Effector CD8-positive, alpha-beta T cell (primary cell): ENCODE measurements around the gene NLGN1.

ENCODE experiments used
- DNase-seq: peaks from one replicate; lab custom pipeline; 2025; lab: John Stamatoyannopoulos, UW

The NLGN1 gene

DNA sequence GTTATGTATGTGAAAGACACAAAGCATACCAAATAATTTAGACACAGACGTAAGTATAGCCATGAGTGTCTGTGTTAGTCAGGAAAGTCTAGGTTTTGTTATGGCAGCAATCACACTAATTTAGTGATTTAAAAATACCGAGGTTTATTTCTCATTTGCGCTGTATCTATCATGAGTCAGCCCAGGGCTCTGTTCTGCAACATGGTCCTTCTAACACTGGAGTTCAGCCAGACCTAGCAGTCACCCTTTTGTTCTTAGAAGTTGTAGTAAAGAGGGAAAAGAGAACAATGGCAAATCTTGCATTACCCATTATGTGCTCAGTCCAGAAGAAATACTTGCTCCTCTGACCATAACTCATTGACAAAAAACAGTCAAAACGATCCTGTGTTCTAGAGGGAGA is 311.5 kb downstream of the NLGN1 start:
- no peak for DNase-seq

DNA sequence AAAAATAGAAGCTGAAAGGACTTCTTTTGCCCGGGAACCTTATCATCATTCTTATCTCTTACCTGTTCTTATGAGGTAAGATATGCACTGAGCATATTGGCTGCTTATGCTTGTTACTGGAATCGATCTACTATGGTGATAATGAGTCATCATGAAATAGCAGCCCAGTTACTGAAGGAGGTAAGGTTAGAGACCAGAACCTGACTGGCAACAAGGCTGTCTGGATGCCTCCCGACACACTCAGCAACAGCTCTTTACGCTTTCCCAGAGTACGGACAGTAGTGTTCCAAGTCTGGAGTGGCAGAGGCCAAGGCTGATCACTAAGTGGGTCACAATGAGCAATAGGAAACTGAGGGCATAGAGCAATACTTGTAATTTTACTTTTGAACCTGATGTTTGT is 314.1 kb downstream of the NLGN1 start:
- no peak for DNase-seq

DNA sequence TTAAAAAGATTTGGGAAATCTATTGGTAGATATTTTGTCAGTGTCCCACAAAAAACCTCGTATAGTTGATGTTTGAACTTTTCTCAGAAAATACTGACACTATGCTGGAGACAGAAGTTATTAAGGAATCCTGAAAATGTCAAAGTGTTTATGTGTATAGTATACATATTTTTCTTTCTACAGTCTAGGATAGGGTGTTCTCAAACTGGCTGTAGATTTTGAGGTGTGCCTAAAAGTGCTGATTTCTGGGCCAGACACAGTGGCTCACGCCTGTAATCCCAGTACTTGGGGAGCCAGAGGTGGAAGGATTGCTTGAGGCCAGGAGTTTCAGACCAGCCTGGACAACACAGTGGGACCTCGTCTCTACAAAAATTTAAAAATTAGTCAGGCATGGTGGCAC is 322.0 kb downstream of the NLGN1 start:
- no peak for DNase-seq

- DNase-seq: no peak
These were observed 328.0 kb downstream of the NLGN1 start for GRCh38 chr3:173725507-173725906.

DNA sequence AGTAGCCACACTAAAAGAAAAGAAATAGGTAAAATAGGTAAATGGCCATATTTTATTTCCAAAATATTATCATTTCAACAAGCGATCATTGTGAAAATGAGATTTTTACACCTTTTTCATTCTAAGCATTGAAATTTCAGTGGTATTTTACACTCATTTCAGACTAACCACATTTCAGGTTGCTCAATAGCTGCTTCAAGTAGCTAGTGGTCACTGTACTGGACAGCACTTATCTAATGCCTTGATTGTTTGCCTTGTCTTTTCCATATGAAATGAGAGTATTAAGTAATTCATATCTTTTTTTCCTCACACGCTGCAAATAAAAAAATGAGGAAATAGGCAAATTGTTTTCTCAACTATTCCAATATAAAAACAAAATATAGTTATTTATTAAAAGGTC is 332.8 kb downstream of the NLGN1 start:
- DNase-seq: no peak

DNA sequence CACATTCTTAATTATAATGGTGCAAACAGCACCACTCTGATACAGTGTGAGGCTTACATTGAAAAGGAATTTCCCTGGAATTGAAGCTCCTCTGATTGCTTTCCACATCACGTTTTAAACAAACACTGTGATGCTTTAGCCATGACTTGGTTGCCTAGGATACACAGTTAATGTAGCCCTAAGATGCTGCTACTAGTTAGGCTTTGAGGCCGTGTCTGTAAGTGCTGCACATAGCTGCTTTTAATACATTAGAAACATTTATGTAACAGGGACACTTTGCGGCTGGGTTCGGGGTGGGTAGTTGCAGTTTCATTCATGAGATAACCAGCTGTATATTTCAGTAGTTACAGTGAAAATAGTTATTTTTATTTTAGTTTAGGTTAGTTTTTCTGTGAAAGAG is 334.7 kb downstream of the NLGN1 start:
- DNase-seq: no peak

- no peak for DNase-seq
These were observed 335.6 kb downstream of the NLGN1 start for GRCh38 chr3:173733029-173733652.

DNA sequence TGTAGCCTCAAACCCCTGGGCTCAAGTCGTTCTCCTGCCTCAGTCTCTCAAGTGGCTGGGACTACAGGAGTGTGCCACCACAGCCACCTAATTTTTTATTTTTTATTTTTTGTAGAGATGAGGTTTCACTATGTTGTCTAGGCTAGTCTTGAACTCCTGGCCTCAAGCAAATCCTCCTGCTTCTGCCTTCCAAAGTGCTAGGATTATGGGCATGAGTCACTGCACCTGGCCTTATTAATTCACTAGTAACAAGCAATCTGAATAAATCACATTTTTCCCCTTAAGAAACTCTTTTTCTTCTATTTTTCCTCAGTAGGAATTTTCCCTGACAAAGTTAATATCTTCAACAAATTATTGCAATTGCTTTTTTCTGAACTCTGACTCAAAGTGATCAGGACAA is 336.9 kb downstream of the NLGN1 start:
- no peak for DNase-seq

DNA sequence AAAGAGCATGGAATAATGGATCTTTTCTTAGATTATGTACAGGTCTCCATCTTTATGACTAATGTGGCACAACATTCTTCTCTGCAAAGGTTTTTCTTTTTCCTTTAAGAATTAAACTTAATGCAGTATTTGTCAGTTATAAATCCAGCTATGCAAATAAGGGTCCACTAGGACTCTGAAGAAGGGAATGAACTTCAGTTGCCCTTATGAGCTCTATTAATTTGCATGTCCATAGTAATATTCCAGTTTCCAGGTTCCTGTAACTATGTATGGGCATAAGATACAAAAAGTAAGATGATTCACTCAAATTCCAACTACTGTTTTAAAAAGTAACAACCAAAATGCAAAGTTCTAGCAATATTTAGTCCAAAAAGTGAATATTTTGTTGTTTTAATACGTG is 337.4 kb downstream of the NLGN1 start:
- DNase-seq: no peak

GRCh38 chr3:173735841-173736240 is 338.3 kb downstream of the NLGN1 start:
- no peak for DNase-seq

DNA sequence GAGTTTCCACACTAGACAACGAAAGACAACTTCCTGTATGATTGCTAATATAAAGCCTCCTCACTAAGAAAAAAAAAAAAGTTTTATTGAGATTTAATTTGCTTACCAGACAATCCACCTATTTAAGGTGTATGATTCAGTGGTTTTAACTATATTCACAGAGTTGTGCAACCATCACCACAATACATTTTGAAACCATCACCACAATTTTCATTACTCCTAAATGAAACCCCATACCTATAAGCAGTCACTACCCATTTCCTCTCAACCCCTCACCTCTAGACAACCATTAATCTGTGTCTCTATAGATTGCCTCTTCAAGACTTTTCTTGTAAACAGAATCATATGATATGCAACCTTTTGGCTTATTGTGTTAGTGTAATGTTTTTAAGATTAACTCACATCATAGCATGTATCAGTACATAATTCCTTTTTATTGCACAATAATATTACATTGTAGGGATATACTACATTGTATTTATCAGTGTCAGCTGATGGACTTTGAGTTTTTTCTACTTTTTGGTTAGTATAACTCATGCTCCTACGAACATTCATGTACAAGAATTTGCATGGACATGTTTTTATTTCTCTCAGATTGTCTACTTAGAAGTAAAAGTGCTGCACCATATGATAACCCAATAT is 339.7 kb downstream of the NLGN1 start:
- DNase-seq: no peak

DNA sequence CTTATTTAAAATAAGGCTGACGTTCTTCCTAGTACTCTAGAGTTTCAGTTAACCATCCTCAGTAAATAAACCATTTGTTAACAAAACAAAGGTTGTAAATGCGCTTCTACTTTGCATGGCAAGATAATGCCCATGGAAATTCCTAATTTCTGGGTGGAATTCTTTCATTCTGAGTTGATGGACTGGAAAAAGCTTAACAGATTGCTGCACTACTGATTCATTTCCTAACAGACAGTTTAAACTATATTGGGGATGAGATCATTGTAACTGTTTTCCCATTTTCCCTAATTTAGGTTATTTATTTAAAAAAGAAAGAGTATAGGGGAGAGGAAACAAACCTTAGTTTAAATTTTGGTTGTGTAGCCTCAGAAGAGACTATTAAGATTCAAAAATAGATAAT is 342.2 kb downstream of the NLGN1 start:
- no peak for DNase-seq

- no peak for DNase-seq
These were observed 344.9 kb downstream of the NLGN1 start for GRCh38 chr3:173742491-173742890.

GRCh38 chr3:173743111-173743510 is 345.6 kb downstream of the NLGN1 start:
- DNase-seq: no peak

- DNase-seq: no peak
These were observed 346.0 kb downstream of the NLGN1 start for GRCh38 chr3:173743516-173743915.

DNA sequence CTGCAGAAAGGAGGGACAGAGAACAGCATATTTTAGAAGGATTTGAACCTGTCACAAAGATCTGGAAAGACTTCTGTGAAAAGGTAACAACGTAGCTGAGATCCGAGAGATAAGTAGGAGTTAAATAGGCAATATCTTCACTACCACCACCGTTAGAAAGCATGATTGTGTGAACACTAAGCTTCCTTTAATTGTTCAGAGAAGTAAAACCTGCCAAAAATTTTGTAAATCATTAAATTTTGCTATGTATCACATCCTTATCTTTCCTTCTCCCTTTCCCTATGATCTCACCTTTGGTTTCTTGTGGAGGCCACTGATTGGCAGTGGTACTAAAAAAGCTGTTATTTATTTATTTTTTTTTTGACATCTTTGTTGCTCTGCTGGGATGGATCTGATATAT is 346.9 kb downstream of the NLGN1 start:
- DNase-seq: no peak

GRCh38 chr3:173744895-173745294 is 347.4 kb downstream of the NLGN1 start:
- DNase-seq: no peak

DNA sequence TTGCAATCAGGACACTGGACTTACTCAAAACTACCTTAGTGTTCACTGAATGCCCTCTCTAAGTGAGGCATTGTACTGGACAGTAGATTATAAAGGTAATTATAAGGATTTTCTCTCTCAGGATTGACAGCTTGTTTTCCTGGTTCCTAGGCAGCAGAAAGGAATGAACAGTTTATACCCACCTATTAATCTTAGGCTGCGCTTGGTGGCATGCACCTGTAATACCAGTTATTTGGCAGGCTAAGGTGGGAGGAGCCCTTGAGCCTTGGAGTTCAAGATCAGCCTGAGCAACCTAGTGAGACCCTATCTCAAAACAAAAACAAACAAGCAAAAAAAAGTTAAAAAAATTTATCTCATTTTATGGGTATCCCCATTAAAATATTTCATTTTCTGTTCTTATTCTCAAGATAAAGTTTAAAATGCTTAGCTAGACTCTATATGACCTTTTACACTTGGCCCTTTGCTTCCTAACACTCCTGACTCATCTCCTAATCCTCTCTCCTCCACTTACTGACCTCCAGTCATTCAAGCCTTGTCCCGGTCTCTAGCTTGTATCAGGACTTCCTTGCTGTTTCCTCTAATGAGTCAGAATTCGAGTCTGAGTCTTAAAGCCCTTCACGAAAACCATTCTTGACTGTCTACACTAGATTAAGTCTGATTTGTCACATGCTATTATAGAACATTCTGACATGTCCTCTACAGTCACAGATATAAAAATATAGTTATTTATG is 348.6 kb downstream of the NLGN1 start:
- DNase-seq: no peak

DNA sequence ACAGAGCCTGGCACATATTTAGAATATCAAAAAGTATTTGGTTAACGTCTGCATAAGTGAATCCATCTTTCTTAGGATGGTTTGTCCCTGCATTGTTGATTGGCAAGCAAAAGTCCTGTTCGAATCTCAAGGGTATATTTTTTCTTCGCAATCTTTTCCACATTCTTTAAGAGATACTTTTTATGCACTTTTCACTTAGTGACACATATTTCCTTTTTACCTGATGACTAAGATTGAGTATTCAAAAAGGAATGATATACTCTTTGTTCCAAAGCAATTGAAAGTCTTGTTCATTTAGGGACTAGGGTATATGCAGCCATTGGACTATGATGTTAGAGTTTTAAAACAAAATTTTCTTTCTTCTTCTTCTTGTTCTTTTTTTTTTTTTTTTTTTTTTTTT is 349.9 kb downstream of the NLGN1 start:
- no peak for DNase-seq

GRCh38 chr3:173748105-173748504 is 350.6 kb downstream of the NLGN1 start:
- no peak for DNase-seq

DNA sequence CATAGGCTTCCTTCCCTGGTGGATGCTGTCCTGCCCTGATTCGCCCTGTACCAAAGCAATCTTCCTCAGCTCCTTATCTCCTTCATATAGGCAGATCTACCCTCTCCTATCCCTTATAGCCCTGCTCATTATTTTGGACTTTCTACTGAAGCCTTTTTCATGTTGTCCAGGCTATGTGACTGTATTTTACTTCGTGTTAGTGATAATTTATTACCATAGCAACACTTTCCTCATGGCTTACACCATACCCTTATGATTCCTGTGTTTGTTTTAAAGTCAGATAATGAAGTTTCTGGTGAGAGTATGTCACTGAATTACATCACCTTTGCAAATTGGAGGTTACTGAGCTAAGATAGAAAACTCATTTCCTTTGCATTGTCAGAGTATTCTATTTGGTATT is 352.6 kb downstream of the NLGN1 start:
- DNase-seq: no peak

GRCh38 chr3:173750591-173750990 is 353.0 kb downstream of the NLGN1 start:
- DNase-seq: no peak

DNA sequence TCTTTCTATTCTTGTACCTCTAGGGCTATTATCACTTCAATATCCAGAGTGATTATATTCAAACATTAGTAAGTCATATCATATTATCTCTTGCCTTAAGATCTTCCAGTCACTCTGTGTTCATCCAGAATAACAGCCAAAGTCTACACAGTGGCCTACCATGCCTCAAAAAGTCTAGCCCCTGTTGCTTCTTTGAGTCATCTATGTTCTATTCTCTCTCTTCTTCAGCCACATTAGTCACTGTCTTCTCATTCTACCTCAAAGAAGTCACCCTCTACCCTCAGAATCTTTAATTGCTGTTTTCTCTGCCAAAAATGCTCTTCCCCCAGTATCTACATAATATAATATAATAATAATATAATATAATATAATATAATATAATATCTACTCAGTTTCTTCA is 356.0 kb downstream of the NLGN1 start:
- no peak for DNase-seq
